GDM1 (cell line): ENCODE results near the gene JOSD1.
"Not testable (repeated sequence)": the region's sequence is repeated elsewhere in the genome, so short reads cannot be mapped to it uniquely, and the experiment has no call there.

Source experiments
- DNase-seq: peaks from one replicate; lab custom pipeline; 2025; lab: John Stamatoyannopoulos, UW

JOSD1 gene

DNA sequence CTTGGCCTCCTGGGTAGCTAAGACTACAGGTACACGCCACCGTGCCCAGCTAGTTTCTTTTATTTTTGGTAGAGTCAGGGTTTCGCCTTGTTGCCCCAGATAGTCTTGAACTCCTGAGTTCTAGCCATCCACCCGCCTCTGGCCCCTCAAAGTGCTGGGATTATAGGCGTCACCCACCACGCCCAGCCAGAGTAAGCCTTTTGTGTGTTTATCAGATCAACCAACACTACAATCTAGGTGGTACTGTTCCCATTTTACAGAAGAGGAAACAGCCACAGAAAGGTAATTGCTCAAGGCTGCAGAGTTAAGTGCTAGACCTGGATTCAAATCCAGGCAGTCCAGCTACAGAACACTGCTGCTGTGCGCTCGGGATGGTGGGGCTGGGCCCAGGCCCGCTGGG is 15.8 kb downstream of the JOSD1 start:
- DNase-seq: no peak

DNA sequence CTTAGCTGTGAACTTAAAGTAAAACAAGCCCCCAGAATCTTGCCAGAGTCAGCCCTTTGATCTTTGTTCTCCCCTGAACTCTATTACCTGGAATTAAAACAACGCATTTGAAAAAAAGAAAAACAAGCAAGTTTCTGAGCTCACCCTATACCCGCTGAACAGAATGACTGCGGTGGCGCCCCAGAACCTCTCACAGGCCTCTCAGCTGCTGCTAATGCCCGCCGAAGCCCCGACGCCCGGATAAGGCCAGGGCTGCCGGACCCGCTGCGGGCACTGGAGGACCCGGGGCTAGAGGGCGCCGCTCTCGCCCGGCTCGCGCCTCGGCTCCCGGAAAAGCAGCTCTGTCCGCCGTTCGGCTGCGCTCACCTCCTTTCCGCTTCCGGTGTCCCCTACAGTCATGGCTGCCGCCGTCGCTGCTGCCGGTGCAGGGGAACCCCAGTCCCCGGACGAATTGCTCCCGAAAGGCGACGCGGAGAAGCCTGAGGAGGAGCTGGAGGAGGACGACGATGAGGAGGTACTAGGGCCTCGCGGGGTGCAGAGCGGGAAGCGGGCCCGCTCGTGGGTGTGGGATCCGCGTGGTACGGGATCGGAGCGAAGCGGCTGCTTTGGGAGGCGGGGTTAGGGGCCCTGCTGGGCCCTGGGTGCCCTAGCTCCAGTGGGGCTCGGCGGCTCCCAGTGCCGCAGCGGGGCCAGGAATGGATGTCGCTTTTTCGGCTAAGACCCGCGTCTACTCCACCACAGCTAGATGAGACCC is 19.0 kb downstream of the JOSD1 start, which contains the start of gene TOMM22:
TOMM22 (plus strand) TSS at position 376 of the 754 bp plus-strand sequence; CDS start at position 398, 22 bp downstream.
- peak; percentile 74 for DNase-seq

DNA sequence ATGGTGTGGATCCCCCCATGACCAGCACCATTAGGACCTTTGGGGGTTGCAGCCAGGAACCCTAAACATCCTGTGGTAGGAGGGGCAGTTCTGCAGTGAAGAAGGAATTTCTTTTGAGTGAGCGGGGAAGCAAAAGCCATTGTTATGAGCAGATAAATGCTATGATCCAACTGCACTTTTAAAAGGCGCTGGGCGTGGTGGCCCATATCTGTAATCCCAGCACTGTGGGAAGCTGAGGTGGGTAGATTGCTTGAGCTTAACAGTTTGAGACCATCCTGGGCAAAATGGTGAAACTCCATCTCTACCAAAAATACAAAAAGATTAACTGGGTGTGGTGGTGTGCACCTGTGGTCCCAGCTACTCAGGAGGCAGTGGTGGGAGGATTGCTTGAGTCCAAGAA is 24.9 kb downstream of the JOSD1 start:
- DNase-seq: no peak

DNA sequence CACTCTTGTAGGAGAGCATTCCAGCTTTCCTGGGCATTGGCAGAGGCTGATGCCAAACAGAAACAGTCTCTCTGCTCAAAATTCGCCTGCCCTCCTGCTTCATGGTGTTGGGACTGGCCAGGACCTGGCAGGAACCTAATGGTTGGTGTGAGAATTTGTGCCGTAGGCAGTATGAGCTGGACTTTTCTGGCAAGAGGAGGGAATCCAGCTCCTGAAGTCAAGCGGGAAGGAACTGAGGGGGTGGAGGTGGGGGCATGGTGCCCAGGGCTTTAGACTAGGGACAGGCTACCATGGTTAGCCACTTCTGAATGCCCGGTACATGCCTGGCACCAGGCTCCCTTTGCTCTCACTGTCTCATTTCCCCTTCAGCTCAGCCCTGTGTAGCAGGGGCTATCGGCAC is 25.9 kb downstream of the JOSD1 start:
- DNase-seq: no peak

DNA sequence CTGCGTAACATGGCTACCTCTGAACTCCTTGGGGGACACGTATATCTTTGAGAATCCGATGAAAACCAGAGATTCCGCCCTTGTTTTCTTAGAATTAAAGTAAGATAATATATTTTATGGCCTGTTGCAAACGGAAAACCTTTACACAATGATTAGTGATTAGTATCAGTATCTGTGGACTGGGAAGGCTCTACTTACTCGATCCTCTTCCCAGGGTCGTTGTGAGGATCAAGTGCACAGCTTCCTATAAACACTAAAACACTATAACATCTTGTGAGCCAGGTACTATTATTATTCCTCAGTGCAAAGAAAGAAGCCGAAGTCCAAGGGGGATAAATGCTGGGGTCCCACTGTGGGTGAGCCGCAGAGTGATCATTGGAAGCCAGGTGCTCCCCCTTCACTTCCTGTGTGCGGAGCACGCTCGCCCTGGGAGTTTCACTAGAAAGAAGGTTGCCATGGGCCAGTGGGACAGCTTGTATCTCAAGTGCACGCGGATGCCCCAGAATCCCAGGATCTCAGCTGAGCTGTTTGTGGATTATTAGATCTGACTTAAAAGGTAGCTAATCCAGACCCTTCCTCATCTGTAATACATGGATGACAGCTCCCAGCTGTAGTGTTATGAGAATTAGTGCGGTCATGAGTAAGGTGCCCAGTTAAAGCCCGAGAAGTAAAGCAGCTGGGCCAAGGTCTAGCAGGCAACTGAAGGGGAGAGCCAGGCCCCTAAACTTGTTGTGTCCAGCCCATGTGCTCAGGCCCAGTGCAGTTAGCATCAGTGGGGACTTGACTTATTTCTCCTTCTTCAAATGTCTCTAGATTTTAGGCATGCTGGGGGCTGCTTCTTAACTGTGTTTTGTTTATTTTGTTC is 43.5 kb downstream of the JOSD1 start:
- DNase-seq: no peak

DNA sequence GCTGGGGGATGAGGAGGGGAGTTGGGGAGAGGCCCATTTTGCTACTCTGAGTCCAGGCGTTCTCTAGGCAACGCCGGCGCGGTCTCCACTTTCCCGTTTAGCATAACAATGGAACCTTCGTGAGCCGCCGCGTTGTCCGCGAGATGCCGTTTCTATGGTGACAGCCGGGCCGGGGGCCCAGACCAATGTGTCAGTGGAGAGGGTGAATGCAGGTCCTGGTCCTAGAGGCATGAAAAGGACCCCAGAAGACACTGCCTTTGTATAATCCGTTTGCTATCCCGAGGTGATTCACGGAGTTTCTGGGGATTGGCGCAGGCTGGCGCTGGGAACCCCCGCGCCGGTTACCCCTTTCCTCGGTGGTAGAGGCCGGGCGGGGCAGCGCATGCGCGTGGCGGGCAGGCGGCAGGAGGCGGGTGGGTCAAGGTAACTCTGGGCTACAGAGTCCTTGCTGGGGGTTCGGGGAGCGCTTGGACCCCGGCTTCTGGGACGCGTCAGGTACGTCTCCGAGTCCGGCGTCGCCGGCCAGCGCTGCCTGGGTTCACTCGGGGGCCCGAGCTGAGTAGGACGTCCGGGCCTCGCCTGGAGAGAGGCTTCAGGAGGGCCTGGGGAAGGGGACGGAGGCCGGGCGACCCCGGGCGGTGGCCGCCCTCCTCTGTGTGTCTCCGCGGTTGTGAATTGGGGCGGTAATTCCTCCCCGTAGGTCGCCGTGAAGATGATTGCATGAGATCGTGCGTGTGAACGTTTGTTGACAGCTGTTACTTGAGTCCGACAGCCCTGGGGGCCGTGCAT is 44.3 kb downstream of the JOSD1 start, which contains the start of the genes CBY1 and FAM227A:
CBY1 (plus strand) TSS at position 383 of the 789 bp plus-strand sequence. CDS start 11,417 bp downstream, outside the sequence.
FAM227A (minus strand) TSS at position 137 of the 789 bp plus-strand sequence. CDS start 6,224 bp downstream, outside the sequence.
- peak; percentile 74 for DNase-seq

DNA sequence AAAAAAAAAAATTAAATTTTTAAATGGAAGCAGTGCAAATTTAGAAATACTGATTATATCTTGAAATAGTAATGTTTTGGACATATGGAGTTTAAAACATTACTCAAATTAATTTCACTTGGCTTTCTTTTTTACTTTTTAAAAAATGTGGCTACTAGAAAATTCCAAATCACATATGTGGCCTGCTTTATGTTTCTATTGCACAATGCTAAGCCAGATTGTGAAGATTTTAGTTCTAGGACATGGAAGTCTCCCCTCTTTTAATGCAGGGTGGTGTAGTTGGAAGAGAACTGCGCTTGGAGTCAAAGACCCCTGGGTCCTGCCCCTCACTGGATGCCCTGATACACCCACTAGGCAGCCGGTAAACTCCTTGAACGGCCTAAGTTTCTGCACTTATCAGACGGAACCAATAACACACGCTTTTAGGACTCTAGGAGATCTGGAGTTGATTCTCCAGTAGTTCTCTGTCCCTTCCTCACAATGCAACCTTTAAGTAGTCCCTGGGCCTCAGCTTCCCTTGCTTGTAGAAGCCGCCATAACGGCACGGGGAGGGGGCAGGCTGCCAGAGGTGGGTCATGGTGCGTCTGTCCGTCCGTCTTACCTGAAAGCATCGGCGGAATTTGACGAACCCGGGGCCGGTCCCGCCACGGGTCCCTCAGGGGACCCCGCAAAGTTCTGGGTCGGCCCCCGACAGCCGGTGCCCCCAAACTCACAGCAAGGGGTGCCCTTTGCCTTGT is 45.1 kb downstream of the JOSD1 start:
- DNase-seq: no peak

DNA sequence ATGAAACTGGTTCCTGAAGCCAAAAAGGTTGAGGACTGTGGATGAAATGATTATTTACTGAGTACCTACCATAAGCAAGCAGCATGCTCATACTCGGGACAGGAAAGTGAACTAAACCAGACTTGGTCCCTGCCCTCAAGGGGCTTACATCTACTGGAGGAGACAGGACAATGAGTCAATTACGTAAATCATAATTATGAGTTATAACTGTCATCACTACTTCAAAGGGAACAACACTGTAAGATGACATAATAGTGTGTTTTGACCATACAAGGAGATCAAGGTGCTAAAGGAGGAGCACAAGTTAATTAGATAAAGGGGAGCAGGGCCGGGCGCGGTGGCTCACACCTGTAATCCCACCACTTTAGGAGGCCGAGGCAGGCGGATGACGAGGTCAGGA is 47.0 kb downstream of the JOSD1 start:
- DNase-seq: no peak

DNA sequence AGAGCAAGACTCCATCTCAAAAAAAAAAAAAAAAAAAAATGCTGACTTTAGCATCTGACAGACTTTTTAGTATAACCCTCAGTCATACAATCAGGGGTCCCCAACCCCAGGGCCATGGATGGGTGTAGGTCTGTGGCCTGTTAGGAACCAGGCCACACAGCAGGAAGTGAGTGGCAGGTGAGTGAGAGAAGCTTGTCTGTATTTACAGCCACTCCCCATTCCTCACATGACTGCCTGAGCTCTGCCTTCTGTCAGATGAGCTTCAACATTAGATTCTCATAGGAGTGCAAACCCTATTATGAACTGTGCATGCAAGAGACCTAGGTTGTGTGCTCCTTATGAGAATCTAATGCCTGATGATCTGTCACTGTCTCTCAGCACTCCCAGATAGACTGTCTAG is 47.9 kb downstream of the JOSD1 start:
- DNase-seq: no peak

DNA sequence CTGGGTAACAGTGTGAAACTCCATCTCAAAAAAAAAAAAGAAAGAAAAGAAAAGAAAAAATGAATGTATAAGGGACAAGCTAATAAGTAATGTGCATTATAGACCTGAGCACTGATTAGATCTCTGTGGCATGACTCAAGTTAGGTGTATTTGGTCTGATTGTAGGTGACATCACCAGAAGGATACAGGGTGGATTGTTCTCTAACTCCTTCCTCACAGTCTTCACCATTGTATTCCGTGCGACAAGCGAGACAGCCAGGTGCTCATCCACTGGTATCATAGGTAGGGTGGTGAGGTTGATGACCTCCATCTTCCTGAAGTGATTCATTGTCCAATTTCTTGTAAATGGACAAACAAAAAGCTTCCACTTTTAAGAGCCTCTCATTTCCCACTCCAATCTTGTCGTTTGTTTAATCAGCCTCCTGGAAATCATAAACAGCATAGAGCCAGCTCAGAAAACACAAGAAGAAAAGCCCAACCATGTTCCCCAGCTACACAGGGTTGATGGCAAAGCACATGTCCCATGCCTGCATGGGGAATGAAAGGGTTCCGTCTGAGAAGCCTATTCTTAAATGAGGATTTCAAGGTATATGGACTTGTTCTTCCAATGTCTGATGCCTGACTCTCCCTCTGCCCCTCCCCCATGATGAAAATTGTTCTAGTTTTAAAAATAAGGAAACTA is 50.8 kb downstream of the JOSD1 start:
- no peak for DNase-seq

DNA sequence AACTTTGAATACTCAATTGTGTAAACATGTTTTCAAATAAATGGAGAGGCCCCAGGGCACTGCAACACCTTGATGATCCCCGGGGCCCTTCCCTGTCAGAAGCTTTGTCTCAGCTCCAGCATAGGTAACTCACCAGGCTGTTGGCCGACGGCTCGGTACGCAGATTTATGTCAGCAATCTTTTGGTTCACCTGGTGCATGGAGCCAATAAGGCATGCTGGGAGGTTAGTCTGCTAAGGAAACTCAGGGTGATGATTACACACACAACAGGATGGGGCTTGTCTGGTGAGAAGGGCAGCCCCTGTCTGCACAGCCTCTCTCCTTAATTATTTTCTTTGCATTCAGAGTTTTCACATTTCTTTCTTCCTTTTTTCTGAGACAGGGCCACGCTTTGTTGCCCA is 55.3 kb downstream of the JOSD1 start:
- DNase-seq: no peak

DNA sequence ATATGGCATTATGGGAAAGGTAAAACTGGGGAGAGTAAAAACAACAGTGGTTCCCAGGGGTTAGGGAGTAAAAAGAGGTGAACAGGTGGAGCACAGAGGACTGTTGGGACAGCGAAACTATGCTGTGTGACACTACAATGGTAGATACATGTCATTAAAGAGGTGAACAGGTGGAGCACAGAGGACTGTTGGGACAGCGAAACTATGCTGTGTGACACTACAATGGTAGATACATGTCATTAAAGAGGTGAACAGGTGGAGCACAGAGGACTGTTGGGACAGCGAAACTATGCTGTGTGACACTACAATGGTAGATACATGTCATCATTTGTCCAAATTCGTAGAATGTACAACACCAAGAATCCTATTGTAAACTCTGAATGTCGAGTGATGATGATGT is 56.5 kb downstream of the JOSD1 start:
- DNase-seq: not testable (repeated sequence)

DNA sequence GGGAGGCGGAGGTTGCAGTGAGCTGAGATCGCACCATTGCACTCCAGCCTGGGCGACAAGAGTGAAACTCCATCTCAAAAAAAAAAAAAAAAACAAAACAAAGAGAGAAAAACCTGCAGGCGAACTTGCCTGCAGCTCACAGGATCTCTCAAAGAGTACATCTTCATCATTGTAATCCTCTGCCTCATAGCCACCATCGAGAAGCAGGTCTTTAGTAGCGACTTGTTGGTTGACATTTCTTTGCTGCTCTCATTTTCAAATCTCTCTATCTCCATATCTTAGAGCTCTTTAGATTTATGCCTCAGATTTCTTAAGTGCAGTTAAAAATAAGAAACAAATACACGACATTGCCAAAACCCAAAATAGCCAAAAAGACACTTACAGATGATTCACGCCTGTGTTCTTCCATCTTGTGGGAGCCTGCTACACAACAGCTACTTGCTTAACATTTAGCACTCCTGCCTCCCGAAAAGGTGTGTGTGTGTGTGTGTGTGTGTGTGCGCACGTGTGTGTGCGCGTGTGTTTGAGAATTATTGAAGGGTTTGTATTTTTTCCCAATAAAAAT is 59.2 kb downstream of the JOSD1 start:
- no peak for DNase-seq

DNA sequence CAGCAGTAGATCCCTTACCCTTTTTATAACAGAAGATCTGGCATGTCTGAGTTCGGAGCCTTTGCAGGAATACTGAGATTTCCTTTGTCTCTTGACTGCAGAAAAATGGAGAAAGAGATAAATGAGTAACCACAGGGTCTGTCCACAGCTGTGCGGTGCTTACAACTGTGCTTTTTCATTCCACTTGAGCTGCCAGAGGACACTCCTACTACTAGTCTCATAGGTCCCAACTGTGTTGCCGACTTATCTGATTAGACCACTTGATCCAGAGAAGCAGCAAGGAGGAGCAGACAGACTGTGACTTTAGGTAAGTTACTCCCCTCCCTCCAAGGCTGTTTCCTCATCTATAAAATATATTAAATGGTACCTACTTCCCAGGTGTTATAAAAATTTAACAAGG is 62.0 kb downstream of the JOSD1 start:
- DNase-seq: no peak

DNA sequence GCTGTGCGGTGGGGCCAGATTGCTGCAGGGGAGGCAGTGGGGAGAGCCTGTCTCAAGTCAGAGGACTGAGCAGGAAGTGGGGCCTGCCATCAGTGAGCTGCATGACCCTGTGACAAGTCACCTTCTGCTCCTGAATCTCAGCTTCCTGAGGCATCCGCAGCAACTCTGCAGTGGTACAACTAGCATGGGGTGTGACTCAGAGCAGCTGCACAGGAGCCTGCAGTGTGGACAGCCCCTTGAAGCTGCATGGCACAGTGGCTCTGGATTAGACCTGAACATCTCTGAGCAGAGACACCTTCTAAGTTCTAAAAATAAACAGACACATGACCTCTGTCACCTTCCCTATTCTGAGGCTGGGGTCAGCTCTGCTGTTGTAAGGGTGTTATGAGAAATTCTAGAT is 62.5 kb downstream of the JOSD1 start:
- no peak for DNase-seq
